ENCODE data around the gene ATF1. TPM values are rescaled to one million over a fixed set of nuclear protein-coding genes. Genes with fewer than 3 reads are reported as not detected.

ATF1 gene
- total RNA-seq = 37.7 and 42.5 TPM in 2 replicates

DNA sequence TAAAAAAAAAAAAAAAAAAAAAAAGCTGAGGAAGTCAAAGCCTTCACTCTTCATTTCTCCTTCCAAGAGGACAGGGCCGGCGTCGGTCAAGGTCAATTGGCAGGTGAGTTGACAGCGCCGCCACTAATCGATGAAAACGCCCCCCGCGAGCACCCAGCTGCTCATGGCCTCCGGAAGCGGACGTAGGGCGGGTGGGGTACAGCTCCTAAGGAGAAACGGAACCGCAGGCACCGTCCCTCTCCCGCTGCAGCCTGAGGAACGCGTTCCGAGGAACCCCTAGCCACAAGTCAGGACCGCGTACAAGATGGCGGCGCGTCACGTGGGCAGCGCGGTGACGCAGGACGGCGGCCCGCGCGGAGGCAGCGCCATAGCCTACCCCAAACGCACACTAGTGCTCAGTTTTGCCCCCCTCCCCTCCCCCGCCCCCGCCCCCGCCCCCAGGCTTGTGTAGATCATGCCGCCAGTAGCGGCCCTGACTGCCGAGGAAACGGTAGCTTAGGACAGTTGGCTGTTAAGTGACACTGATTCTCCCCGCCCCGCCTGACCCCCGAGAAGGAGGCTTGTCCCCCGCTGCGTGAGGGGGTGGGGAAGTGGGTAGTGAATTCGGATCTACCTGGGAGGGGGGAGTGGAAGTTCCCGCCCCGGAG is at the start of gene ATF1:
Gene ATF1, plus strand, starts transcription at position 463 of the 647 bp plus-strand sequence. CDS start 16,045 bp downstream, outside the sequence.
- intact Hi-C loops (cut with micrococcal nuclease) = loop anchor here (1.0 to 5.0 kb wide), 9 partner anchors 62 to 769 kb away; partner anchors contain the start of genes COX14, CSRNP2, LARP4 and LETMD1
- H3K9me3 Mint-ChIP-seq = no peaks in the 10 kb centered on the region
- DNase-seq (peak; percentile 89), ATAC-seq (ENCODE audit: low read depth) (peak; percentile 80)
- ChIA-PET POLR2A (interaction anchor here (0.5 to 2.5 kb wide), 35 partner anchors 9 to 1397 kb away, joined by 3 to 15 read pairs (median 5); partner anchors contain the start of genes COX14, CSRNP2, DAZAP2 and DIP2B), CTCF (interaction anchor here (1.4 to 5.7 kb wide), 3 partner anchors 14 to 223 kb away, joined by 3 to 66 read pairs (median 22); no protein-coding TSS in a partner anchor)
- peak within 1 kb of the TSS; percentile 96 for H3K27ac Mint-ChIP-seq
- H3K4me1 Mint-ChIP-seq = peaks cover 36% of the 10 kb centered on the region
- H3K36me3 Mint-ChIP-seq (ENCODE audit: low read depth) = peaks cover 8% of the 10 kb centered on the region
- no peaks in the 10 kb centered on the region for H3K27me3 Mint-ChIP-seq
- TF ChIP-seq, protein P1, sequence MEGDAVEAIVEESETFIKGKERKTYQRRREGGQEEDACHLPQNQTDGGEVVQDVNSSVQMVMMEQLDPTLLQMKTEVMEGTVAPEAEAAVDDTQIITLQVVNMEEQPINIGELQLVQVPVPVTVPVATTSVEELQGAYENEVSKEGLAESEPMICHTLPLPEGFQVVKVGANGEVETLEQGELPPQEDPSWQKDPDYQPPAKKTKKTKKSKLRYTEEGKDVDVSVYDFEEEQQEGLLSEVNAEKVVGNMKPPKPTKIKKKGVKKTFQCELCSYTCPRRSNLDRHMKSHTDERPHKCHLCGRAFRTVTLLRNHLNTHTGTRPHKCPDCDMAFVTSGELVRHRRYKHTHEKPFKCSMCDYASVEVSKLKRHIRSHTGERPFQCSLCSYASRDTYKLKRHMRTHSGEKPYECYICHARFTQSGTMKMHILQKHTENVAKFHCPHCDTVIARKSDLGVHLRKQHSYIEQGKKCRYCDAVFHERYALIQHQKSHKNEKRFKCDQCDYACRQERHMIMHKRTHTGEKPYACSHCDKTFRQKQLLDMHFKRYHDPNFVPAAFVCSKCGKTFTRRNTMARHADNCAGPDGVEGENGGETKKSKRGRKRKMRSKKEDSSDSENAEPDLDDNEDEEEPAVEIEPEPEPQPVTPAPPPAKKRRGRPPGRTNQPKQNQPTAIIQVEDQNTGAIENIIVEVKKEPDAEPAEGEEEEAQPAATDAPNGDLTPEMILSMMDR (IDR thresholded peaks at IDR 0.05) = no peak
- peak within 1 kb of the TSS; percentile 95 for H3K4me3 Mint-ChIP-seq

DNA sequence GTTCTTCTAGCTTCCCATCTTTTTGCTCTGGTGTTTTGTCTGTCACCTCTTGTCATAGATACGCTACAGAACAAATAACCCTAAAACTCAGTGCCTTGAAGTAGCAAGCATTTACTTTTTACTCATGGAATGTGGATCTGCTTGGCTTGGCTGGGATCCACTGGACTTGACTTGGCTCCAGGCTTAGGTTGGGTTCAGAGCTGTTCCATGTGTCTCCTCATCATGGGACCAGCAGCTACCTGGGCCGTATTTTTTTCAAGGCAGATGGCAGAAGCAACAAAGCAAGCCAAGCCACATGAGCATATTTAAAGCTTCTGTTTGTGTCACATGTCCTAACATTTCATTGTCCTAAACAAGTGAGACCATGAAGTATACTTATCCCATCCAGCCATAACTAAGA is 48.7 kb upstream of the ATF1 start:
- no peaks in the 10 kb centered on the region for H3K27me3 Mint-ChIP-seq
- DNase-seq (no peak), ATAC-seq (ENCODE audit: low read depth) (no peak)
- TF ChIP-seq, protein P1 (IDR thresholded peaks at IDR 0.05) = no peak
- CTCF ChIA-PET = no interaction called here
- no peaks in the 10 kb centered on the region for H3K4me1 Mint-ChIP-seq
- peaks cover 70% of the 10 kb centered on the region for H3K36me3 Mint-ChIP-seq (ENCODE audit: low read depth)
- intact Hi-C loops (cut with micrococcal nuclease) = no loop called here
- no peak overlapping the region for H3K27ac Mint-ChIP-seq
- no peaks in the 10 kb centered on the region for H3K9me3 Mint-ChIP-seq
- POLR2A ChIA-PET = no interaction called here
- H3K4me3 Mint-ChIP-seq = no peak overlapping the region

DNA sequence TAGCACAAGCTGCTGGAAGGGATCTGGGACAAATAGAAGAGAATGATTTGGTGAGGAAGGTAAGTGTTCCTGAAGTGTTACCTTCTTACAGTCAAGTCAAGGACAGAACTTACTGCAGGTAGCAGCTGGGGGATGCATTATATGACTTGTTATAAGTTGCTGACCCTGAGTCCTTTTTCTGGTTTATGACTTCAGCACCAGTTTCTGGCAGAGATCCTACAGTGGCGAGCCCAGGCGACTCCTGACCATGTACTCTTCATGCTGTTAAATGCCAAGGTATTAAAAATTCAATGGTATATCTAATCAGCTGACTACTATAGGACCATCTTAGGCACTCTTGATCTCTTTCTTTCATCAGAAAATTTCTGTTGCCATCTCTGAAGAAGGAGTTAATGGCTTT is 45.1 kb upstream of the ATF1 start:
- ChIA-PET POLR2A (no interaction called here), CTCF (no interaction called here)
- intact Hi-C loops (cut with micrococcal nuclease) = no loop called here
- H3K27me3 Mint-ChIP-seq = no peaks in the 10 kb centered on the region
- DNase-seq (no peak), ATAC-seq (ENCODE audit: low read depth) (no peak)
- no peaks in the 10 kb centered on the region for H3K9me3 Mint-ChIP-seq
- H3K4me1 Mint-ChIP-seq = peaks cover 13% of the 10 kb centered on the region
- H3K4me3 Mint-ChIP-seq = no peak overlapping the region
- no peak overlapping the region for H3K27ac Mint-ChIP-seq
- TF ChIP-seq, protein P1 (IDR thresholded peaks at IDR 0.05) = no peak
- H3K36me3 Mint-ChIP-seq (ENCODE audit: low read depth) = peaks cover 78% of the 10 kb centered on the region

DNA sequence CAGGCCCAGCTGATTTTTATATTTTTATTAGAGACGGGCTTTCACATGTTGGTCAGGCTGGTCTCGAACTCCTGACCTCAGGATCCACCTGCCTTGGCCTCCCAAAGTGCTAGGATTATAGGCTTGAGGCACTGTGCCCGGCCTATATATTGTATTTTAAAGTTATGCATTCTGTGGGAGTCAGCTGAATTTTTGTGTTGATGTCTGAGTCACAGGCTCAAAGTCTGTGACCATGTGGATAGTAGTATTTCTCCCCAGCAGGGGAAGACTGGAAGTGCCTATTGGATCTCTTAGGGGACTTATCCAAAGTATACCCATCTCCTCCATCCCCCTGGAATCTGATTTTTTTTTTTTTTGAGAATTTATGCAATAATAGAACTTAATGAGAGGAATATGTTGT is 43.8 kb upstream of the ATF1 start:
- no peaks in the 10 kb centered on the region for H3K9me3 Mint-ChIP-seq
- CTCF ChIA-PET = no interaction called here
- no peaks in the 10 kb centered on the region for H3K27me3 Mint-ChIP-seq
- DNase-seq (no peak), ATAC-seq (ENCODE audit: low read depth) (no peak)
- no peak overlapping the region for H3K4me3 Mint-ChIP-seq
- TF ChIP-seq, protein P1 (IDR thresholded peaks at IDR 0.05) = no peak
- intact Hi-C loops (cut with micrococcal nuclease) = no loop called here
- no peak overlapping the region for H3K27ac Mint-ChIP-seq
- H3K4me1 Mint-ChIP-seq = peaks cover 13% of the 10 kb centered on the region
- peaks cover 79% of the 10 kb centered on the region for H3K36me3 Mint-ChIP-seq (ENCODE audit: low read depth)
- POLR2A ChIA-PET = no interaction called here

DNA sequence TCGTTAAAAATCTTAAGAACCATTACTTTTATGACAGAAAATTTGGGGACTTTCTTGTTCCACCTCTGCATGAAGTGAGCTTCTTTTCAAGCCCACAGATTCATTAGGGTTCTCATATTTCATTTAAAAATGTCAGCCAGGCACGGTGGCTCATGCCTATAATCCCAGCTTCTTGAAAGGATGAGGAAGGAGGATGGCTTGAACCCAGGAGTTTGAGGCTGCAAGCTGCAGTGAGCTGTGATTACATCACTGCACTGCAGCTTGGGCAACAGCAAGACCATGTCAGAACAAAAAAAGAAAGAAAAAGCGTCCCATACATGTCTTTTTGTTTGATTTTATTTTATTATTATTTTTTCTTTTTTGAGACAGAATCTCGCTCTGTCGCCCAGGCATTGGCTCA is 43.4 kb upstream of the ATF1 start:
- Mint-ChIP-seq H3K4me1 (peaks cover 13% of the 10 kb centered on the region), H3K4me3 (no peak overlapping the region), H3K36me3 (ENCODE audit: low read depth) (peaks cover 79% of the 10 kb centered on the region), H3K9me3 (no peaks in the 10 kb centered on the region), H3K27ac (no peak overlapping the region), H3K27me3 (no peaks in the 10 kb centered on the region)
- DNase-seq (no peak), ATAC-seq (ENCODE audit: low read depth) (no peak)
- ChIA-PET POLR2A (no interaction called here), CTCF (no interaction called here)
- intact Hi-C loops (cut with micrococcal nuclease) = no loop called here
- TF ChIP-seq, protein P1 (IDR thresholded peaks at IDR 0.05) = no peak

All from activated B cell treated with CpG ODN at 0.5 μM for 24 hours (primary cell).